ENCODE data around the gene FUT1. TPM values are rescaled to one million over a fixed set of nuclear protein-coding genes. Genes with fewer than 3 reads are reported as not detected.

Gene FUT1
- total and polyA plus RNA-seq, 9 of the 15 experiments (the other 6 are each of a cell fraction or from before 2014, with no cell fraction given) = 2.3 to 18.5 (median 8.8) TPM

GRCh38 chr19:48795055-48795684 lies 42.7 kb upstream of the FUT1 start (continued):
- TF ChIP-seq ZNF780A (CRISPR knock-in tag; IDR thresholded peaks at IDR 0.05) = no peak
- TF ChIP-seq MEIS2 (IDR thresholded peaks at IDR 0.05; ENCODE audit: partially characterized antibody) = no peak
- TF ChIP-seq BRD4 (IDR thresholded peaks at IDR 0.05) = no peak
- no peak for TF ChIP-seq CAMTA2 (CRISPR knock-in tag; conservative IDR thresholded peaks at IDR 0.05)
- TF ChIP-seq FOSL1 (tag; conservative IDR thresholded peaks at IDR 0.05) = peak; percentile 91
- TF ChIP-seq ARID3B (CRISPR knock-in tag; IDR thresholded peaks at IDR 0.05; ENCODE audit: borderline replicate concordance) = no peak
- peak; percentile 97 for TF ChIP-seq ZNF589 (CRISPR knock-in tag; IDR thresholded peaks at IDR 0.05; ENCODE audit: low read depth)
- TF ChIP-seq RBM22 (IDR thresholded peaks at IDR 0.05; ENCODE audit: low read depth, low read length, poor library complexity, severe bottlenecking) = no peak
- no peak for TF ChIP-seq ZBTB34 (CRISPR knock-in tag; IDR thresholded peaks at IDR 0.05)
- no peak for TF ChIP-seq U2AF1 (optimal IDR thresholded peaks at IDR 0.05; ENCODE audit: low read depth, low read length)
- TF ChIP-seq L3MBTL2 (IDR thresholded peaks at IDR 0.05) = peak; percentile 88
- TF ChIP-seq LARP7 (IDR thresholded peaks at IDR 0.05) = 0 out of 2 replicates have a peak, but pooled peaks have one; percentile 49
- peak; percentile 71 for TF ChIP-seq SMAD4 (CRISPR knock-in tag; conservative IDR thresholded peaks at IDR 0.05)
- TF ChIP-seq STAT6 (CRISPR knock-in tag; IDR thresholded peaks at IDR 0.05) = no peak
- TF ChIP-seq ELK1 (CRISPR knock-in tag; IDR thresholded peaks at IDR 0.05) = no peak
- no peak for TF ChIP-seq ZNF740 (CRISPR knock-in tag; IDR thresholded peaks at IDR 0.05)
- TF ChIP-seq ZNF740 (tag; IDR thresholded peaks at IDR 0.05) = no peak
- peak; percentile 62; the same call in 1 of the 2 replicates for TF ChIP-seq DMBX1 (CRISPR knock-in tag; IDR thresholded peaks at IDR 0.05; ENCODE audit: borderline replicate concordance)
- no peak for TF ChIP-seq ZNF316 (IDR thresholded peaks at IDR 0.05)

Measured in K562 (cell line).